Neuronal stem cell (in vitro differentiated cells): ENCODE measurements around the gene SKOR2.

Experiments
- DNase-seq: peaks from one replicate; pipeline ENCODE4 v3.0.0-alpha.2; 2013; ENCODE audit warnings: low spot score
- H2AFZ ChIP-seq: one replicate; pipeline ENCODE4 v1.6.1; 2013; ENCODE audit warnings: mild to moderate bottlenecking, low read length, inconsistent platforms
- H2AK5ac ChIP-seq: 2 replicates; pipeline ENCODE4 v1.6.1; 2013; ENCODE audit warnings: low read depth, mild to moderate bottlenecking, inconsistent platforms, low read length, moderate library complexity, mixed read lengths
- H2BK120ac ChIP-seq: 2 replicates; pipeline ENCODE4 v1.6.1; 2013; ENCODE audit warnings: low read depth, mild to moderate bottlenecking, inconsistent platforms, low read length, moderate library complexity, mixed read lengths
- H2BK12ac ChIP-seq: one replicate; pipeline ENCODE4 v1.6.1; 2013; ENCODE audit warnings: low read length, inconsistent platforms
- H2BK15ac ChIP-seq: 2 replicates; pipeline ENCODE4 v1.6.1; 2013; ENCODE audit warnings: mild to moderate bottlenecking, low read length, inconsistent platforms, mixed read lengths
- H2BK5ac ChIP-seq: one replicate; pipeline ENCODE4 v1.6.1; 2013; ENCODE audit warnings: inconsistent platforms, mild to moderate bottlenecking, low read length, moderate library complexity
- H3K14ac ChIP-seq: one replicate; pipeline ENCODE4 v1.6.1; 2013; ENCODE audit warnings: low read length, inconsistent platforms
- H3K18ac ChIP-seq: 2 replicates; pipeline ENCODE4 v1.6.1; 2013; ENCODE audit warnings: low read length, inconsistent platforms
- H3K23ac ChIP-seq: 2 replicates; pipeline ENCODE4 v1.6.1; 2013; ENCODE audit warnings: low read depth, mild to moderate bottlenecking, mixed read lengths, low read length, inconsistent platforms; ENCODE audit not compliant: poor library complexity
- H3K27ac ChIP-seq: replicated peaks from 3 replicates; pipeline ENCODE4 v1.5.1; 2013; ENCODE audit warnings: low read length, inconsistent platforms
- H3K27me3 ChIP-seq, 3 experiments: 2 replicates each; pipeline ENCODE4 v1.6.1; 2013; ENCODE audit warnings: low read length in 3 of 3, mild to moderate bottlenecking in 2 of 3, inconsistent platforms in 1 of 3, low read depth in 1 of 3, mixed read lengths in 1 of 3, moderate library complexity in 1 of 3; ENCODE audit not compliant: control insufficient read depth in 3 of 3, insufficient read depth in 3 of 3
- H3K36me3 ChIP-seq, 2 donors: replicated peaks in 1 of 2; 2 replicates each; pipeline ENCODE4 v1.6.1; 2013; ENCODE audit warnings: low read length in 2 of 2; ENCODE audit not compliant: control insufficient read depth in 2 of 2, insufficient read depth in 2 of 2
- H3K4ac ChIP-seq: 2 replicates; pipeline ENCODE4 v1.6.1; 2013; ENCODE audit warnings: inconsistent platforms, mild to moderate bottlenecking, low read length, moderate library complexity
- H3K4me1 ChIP-seq, 2 donors: 1 replicate in 1 of 2; 2 replicates in 1 of 2; pipeline ENCODE4 v1.6.1; 2013; ENCODE audit warnings: low read length in 2 of 2, low read depth in 1 of 2; ENCODE audit not compliant: control insufficient read depth in 2 of 2, insufficient read depth in 1 of 2
- H3K4me2 ChIP-seq: one replicate; pipeline ENCODE4 v1.6.1; 2013; ENCODE audit warnings: mild to moderate bottlenecking, low read length, inconsistent platforms; ENCODE audit not compliant: insufficient read depth, poor library complexity, severe bottlenecking
- H3K4me3 ChIP-seq, 2 donors: 2 replicates each; pipeline ENCODE4 v1.5.1; 2013; ENCODE audit warnings: low read length in 2 of 2, mild to moderate bottlenecking in 2 of 2, inconsistent platforms in 1 of 2, moderate library complexity in 1 of 2
- H3K79me1 ChIP-seq: one replicate; pipeline ENCODE4 v1.6.1; 2013; ENCODE audit warnings: low read depth, mild to moderate bottlenecking, inconsistent platforms, low read length, moderate library complexity
- H3K9ac ChIP-seq: one replicate; pipeline ENCODE4 v1.6.1; 2013; ENCODE audit warnings: mild to moderate bottlenecking, low read depth, low read length, inconsistent platforms; ENCODE audit not compliant: poor library complexity
- H3K9me3 ChIP-seq, 2 donors: replicated peaks in 1 of 2; 2 replicates each; pipeline versions ENCODE3 to v1.6.1; 2013; ENCODE audit warnings: low read length in 2 of 2, mild to moderate bottlenecking in 2 of 2, inconsistent platforms in 1 of 2, low read depth in 1 of 2, mixed read lengths in 1 of 2, moderate library complexity in 1 of 2; ENCODE audit not compliant: control insufficient read depth in 2 of 2, insufficient read depth in 1 of 2
- H4K8ac ChIP-seq: one replicate; pipeline ENCODE4 v1.6.1; 2013; ENCODE audit warnings: low read depth, mild to moderate bottlenecking, inconsistent platforms, low read length, moderate library complexity
- H4K91ac ChIP-seq: one replicate; pipeline ENCODE4 v1.6.1; 2013; ENCODE audit warnings: low read length, low read depth, mild to moderate bottlenecking, inconsistent platforms; ENCODE audit not compliant: poor library complexity
- WGBS, 2 donors: extraction: QIAGEN DNeasy Blood & Tissue Kit; methylation state at CpG; one replicate each; pipeline ENCODE4 v1.1.7; 2013; ENCODE audit warnings: missing lambda C conversion rate in 2 of 2, mixed read lengths in 1 of 2; ENCODE audit not compliant: insufficient read length in 2 of 2, insufficient replicate concordance in 1 of 2; ENCODE audit errors: extremely low coverage in 2 of 2; 5-methylcytosine and 5-hydroxymethylcytosine counted together

Gene SKOR2

DNA sequence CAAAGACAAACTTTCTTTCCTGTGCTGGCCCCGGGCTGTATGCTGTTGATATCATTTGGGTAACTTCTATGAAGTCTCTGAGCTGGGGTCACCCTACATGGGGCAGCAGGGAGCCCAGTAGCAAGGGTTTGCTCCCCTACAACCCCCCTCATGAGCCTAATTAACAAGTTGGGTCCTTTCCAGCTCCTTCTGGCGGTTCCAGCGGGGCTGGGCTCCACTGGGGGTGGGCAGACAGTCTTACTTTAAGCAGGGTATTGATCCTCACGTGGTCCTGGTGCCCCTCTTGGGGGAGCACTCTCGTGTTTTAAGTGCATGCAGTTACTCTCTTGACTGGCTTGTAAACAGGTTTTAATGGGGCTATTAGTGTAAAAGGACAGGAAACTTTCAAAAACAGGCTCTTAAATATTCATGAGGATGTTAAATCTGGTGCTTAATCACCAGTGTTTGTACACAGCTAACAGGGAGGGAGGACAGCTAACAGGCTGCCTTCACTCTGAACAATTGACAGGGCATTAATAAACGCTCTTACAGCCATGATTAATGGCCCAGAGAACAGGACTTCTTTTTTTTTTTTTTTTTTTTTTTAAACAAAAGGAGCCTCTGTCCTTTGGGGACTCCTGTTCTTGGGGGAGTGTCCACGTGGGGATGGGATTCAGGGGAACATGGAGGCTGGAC is 36.6 kb upstream of the SKOR2 start:
- Histone ChIP-seq H3K4me2 (no peak overlapping the region), H4K91ac (no peak overlapping the region), H3K23ac (no peak overlapping the region), H3K9me3 (no peaks in the 10 kb centered on the region), H2AK5ac (no peak overlapping the region), H2AFZ (no peak overlapping the region), H3K18ac (no peak overlapping the region), H3K4ac (no peak overlapping the region), H2BK120ac (no peak overlapping the region), H3K36me3 (no peaks in the 10 kb centered on the region), H3K14ac (no peak overlapping the region), H2BK15ac (no peak overlapping the region), H3K27ac (no peak overlapping the region), H4K8ac (no peak overlapping the region), H3K4me3 (no peak overlapping the region), H3K9ac (no peak overlapping the region), H3K4me1 (no peaks in the 10 kb centered on the region), H2BK12ac (no peak overlapping the region), H3K27me3 (peaks cover 0 to 11% (median 0%) of the 10 kb centered on the region in 3 experiments), H2BK5ac (no peak overlapping the region), H3K79me1 (no peaks in the 10 kb centered on the region)
- WGBS, 2 donors: no CpG with 5 or more reads among the region's 7 CpGs
- DNase-seq: no peak

DNA sequence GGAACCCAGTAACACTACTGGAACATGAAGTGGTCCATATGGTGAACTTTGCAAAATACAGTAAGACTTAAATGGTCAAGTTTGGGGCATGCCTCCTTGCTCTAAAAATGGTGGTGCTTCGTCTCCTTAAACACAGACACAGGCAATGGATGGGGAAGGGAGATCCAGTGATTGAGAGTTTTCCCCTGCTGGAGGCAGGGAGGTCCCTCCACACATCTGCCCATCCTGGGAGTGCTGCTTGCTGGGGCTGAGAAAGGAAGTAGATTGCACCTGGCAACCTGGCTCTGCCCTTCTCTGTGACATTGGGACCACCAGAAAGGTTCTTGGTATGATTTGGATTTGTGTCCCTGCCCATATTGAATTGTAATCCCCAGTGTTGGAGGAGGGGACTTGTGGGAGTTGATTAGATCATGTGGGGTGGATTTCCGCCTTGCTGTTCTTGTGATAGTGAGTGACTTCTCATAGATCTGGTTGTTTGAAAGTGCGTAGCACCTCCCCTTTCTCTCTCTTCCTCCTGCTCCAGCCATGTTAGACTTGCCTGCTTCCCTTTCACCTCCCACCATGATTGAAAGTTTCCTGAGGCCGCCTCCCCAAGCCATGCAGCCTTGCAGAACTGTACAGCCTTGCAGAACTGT is 35.4 kb upstream of the SKOR2 start:
- Histone ChIP-seq H2AFZ (no peak overlapping the region), H3K18ac (no peak overlapping the region), H3K9me3 (no peaks in the 10 kb centered on the region), H2BK120ac (no peak overlapping the region), H2BK5ac (no peak overlapping the region), H3K9ac (no peak overlapping the region), H3K27me3 (peaks cover 0 to 11% (median 0%) of the 10 kb centered on the region in 3 experiments), H3K23ac (no peak overlapping the region), H2BK15ac (no peak overlapping the region), H3K4me1 (no peaks in the 10 kb centered on the region), H2BK12ac (no peak overlapping the region), H3K4me2 (no peak overlapping the region), H3K79me1 (no peaks in the 10 kb centered on the region), H3K14ac (no peak overlapping the region), H3K36me3 (no peaks in the 10 kb centered on the region), H2AK5ac (no peak overlapping the region), H4K8ac (no peak overlapping the region), H4K91ac (no peak overlapping the region), H3K27ac (no peak overlapping the region), H3K4me3 (no peak overlapping the region), H3K4ac (no peak overlapping the region)
- WGBS, 2 donors: no CpG with 5 or more reads among the region's 4 CpGs
- DNase-seq: no peak

DNA sequence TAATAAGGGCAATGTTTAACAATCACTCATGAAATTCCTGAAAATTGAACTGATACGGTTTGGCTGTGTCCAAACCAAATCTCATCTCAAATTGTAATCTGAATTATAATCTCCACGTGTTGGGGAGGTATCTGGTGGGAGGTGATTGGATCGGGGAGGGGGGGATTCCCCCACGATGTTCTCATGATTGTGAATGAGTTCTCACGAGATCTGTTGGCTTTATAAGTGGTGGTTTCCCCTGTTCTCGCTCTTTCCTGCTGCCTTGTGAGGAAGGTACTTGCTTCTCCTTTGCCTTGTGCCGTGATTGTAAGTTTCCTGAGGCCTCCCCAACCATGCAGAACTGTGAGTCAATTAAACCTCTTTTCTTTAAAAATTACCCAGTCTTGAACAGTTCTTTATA is 34.0 kb upstream of the SKOR2 start:
- Histone ChIP-seq H3K9ac (no peak overlapping the region), H2BK12ac (no peak overlapping the region), H3K27ac (no peak overlapping the region), H3K18ac (no peak overlapping the region), H3K4me3 (no peak overlapping the region), H2AFZ (no peak overlapping the region), H4K91ac (no peak overlapping the region), H3K14ac (no peak overlapping the region), H2BK120ac (no peak overlapping the region), H3K79me1 (no peaks in the 10 kb centered on the region), H2AK5ac (no peak overlapping the region), H3K4ac (no peak overlapping the region), H3K27me3 (peaks cover 0 to 11% (median 0%) of the 10 kb centered on the region in 3 experiments), H3K4me1 (no peaks in the 10 kb centered on the region), H2BK15ac (no peak overlapping the region), H3K4me2 (no peak overlapping the region), H3K36me3 (no peaks in the 10 kb centered on the region), H3K23ac (no peak overlapping the region), H2BK5ac (no peak overlapping the region), H3K9me3 (no peaks in the 10 kb centered on the region), H4K8ac (no peak overlapping the region)
- WGBS, 2 donors: no CpG with 5 or more reads among the region's 7 CpGs
- DNase-seq: no peak

DNA sequence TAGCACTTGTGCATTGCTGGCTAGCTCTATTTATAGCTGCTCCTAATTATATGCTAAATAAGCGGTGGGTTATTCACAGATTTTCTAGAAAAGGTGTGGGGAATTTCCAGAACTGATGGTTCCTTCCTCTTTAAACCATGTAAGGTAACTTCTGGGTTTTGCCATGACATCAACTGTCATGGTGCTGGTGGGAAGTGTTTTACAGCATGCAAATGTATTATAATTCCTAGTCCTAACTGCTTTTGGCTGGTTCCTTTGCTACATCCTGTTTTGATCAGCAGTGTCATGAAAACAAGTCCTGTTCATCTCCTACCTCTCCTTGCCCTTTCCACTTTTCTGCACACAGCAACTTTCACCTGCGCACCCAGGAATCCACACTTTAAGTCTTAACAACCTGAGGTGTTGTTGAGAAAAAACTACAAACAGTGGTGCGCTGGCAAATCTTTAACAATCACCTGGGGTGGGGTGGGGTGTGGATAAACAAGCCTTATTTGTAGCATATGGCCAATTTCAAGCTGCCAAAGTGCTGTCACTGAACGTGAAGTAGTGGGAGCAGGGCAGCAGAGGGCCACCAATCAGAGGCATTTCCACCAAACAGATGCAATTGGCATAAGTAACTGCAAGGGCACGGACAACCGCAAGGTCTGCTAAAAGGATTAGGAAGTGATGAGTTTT is 33.4 kb upstream of the SKOR2 start:
- H3K27ac ChIP-seq: no peak overlapping the region
- H3K4me3 ChIP-seq: no peak overlapping the region
- no peak overlapping the region for H4K91ac ChIP-seq
- H3K14ac ChIP-seq: no peak overlapping the region
- H2BK15ac ChIP-seq: no peak overlapping the region
- no peaks in the 10 kb centered on the region for H3K36me3 ChIP-seq
- no CpG with 5 or more reads among the region's 6 CpGs for WGBS, 2 donors
- H2BK5ac ChIP-seq: no peak overlapping the region
- no peak overlapping the region for H4K8ac ChIP-seq
- no peak overlapping the region for H3K4ac ChIP-seq
- no peak overlapping the region for H3K9ac ChIP-seq
- H3K27me3 ChIP-seq: peaks cover 0 to 11% (median 0%) of the 10 kb centered on the region in 3 experiments
- no peak for DNase-seq
- H2AK5ac ChIP-seq: no peak overlapping the region
- no peak overlapping the region for H3K18ac ChIP-seq
- H3K79me1 ChIP-seq: no peaks in the 10 kb centered on the region
- H3K23ac ChIP-seq: no peak overlapping the region
- no peaks in the 10 kb centered on the region for H3K4me1 ChIP-seq
- no peak overlapping the region for H2BK12ac ChIP-seq
- no peak overlapping the region for H2AFZ ChIP-seq
- no peak overlapping the region for H2BK120ac ChIP-seq
- no peaks in the 10 kb centered on the region for H3K9me3 ChIP-seq
- no peak overlapping the region for H3K4me2 ChIP-seq
